Measurements from ENCODE around the gene KCNQ1. TPM values are rescaled to one million over a fixed set of nuclear protein-coding genes. Genes with fewer than 3 reads are reported as not detected.

The KCNQ1 gene
- total RNA-seq, 4 donors from 2014 or later: 0.81 to 2.2 (median 1.6) TPM

DNA sequence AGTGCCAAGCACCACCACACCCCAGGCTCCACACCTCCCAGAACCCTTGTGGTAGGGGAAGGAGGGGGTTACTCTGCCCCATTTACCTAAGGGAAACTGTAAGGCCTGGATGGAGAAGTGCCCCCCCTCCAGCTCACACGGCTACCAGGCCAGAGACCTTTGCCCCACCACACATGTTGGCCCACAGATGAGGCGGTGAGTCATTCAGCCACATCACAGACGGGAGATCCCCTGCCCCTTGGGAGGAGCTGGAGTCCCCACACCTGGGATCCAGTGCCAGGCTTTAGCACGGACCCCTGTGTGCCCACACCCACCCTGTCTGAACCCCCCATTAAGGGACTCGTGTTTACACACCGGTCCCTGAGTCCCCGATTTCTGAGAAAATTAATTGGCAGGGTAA is 415.8 kb downstream of the KCNQ1 start:
- TF ChIP-seq POLR2A (IDR thresholded peaks at IDR 0.05): no peak
- TF ChIP-seq, protein P1, sequence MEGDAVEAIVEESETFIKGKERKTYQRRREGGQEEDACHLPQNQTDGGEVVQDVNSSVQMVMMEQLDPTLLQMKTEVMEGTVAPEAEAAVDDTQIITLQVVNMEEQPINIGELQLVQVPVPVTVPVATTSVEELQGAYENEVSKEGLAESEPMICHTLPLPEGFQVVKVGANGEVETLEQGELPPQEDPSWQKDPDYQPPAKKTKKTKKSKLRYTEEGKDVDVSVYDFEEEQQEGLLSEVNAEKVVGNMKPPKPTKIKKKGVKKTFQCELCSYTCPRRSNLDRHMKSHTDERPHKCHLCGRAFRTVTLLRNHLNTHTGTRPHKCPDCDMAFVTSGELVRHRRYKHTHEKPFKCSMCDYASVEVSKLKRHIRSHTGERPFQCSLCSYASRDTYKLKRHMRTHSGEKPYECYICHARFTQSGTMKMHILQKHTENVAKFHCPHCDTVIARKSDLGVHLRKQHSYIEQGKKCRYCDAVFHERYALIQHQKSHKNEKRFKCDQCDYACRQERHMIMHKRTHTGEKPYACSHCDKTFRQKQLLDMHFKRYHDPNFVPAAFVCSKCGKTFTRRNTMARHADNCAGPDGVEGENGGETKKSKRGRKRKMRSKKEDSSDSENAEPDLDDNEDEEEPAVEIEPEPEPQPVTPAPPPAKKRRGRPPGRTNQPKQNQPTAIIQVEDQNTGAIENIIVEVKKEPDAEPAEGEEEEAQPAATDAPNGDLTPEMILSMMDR (IDR thresholded peaks at IDR 0.05): no peak
- H3K4me3 ChIP-seq (ENCODE audit: low read depth, poor library complexity, severe bottlenecking): no peak overlapping the region
- DNase-seq (ENCODE audit: low spot score in 2 of 2): no peak
- WGBS, 2 donors: 54 to 62% methylated on average over 7 of the region's 7 CpGs
- intact Hi-C loops (cut with DNase I; ENCODE audit: low total_unique reads): no loop called here

DNA sequence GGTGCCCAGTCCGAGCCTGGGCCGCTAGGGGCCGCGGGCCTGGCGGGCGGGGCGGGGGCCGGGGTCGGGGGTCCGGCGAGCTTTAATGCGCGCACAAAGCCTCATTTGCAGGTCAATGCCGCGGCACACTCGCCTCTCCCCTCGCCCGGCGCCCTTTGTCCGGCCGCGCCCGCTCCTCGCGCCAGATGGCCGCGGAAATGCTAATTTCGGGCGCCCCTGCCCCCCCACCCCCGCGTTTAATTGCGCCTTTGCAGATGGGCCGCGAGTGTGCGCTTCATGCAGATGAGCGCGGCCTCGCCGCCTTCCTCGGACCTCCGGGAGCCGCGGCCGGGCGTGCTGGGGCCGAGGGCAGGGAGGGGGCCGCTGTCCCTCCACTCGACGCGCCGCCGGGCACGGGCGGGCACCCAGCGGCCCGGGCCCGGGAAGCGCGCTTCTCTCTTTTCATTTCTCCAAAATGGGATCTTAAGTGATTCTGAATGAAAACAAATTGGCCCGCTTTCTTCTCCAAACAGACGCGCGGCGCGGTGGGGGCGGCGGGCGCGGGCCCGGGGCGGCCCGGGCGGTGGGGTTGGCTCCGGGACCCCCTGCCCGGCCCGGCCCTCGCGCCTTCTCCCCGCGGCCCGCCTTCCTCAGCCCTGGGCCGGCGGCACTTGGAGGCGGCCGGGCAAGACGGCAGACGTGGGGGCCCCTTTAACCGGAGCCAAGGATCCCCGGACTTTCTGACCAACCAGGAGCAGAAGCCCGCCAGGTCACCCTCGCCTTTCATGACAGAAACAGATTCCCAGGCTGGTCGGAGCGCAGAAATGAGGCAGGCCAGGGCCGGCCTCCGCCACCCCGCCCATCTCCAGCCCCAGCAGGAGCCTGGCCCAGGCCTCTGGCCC is 417.8 kb downstream of the KCNQ1 start:
- 6% methylated on average over 58 to 81 of the region's 96 CpGs for WGBS, 2 donors

DNA sequence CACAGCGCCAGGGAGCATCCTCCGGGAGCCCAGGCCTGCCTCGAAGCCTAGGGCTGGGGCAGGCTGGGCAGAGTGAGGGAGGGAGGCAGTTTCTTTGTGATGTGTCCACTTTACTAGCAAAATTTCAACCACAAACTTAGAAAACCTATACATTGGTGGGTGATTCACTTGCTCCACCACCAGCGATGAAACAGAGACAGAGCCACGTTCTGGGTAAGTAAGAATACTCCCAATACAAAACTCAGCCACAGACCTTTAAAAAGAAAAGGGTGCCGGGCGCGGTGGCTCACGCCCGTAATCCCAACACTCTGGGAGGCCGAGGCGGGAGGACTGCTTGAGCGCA is 418.4 kb downstream of the KCNQ1 start:
- intact Hi-C loops (cut with DNase I; ENCODE audit: low total_unique reads): no loop called here
- WGBS, 2 donors: 73 to 81% methylated on average over 12 to 13 of the region's 13 CpGs
- no peak for TF ChIP-seq POLR2A (IDR thresholded peaks at IDR 0.05)
- TF ChIP-seq, protein P1 (IDR thresholded peaks at IDR 0.05): no peak
- no peak overlapping the region for H3K4me3 ChIP-seq (ENCODE audit: low read depth, poor library complexity, severe bottlenecking)
- no peak for DNase-seq (ENCODE audit: low spot score in 2 of 2)

More for the DNA sequence above, 417.8 kb downstream of the KCNQ1 start:
- intact Hi-C loops (cut with DNase I; ENCODE audit: low total_unique reads): no loop called here
- TF ChIP-seq, protein P1 (IDR thresholded peaks at IDR 0.05): no peak
- no peak for TF ChIP-seq POLR2A (IDR thresholded peaks at IDR 0.05)
- no peak for DNase-seq (ENCODE audit: low spot score in 2 of 2)
- H3K4me3 ChIP-seq (ENCODE audit: low read depth, poor library complexity, severe bottlenecking): no peak overlapping the region

DNA sequence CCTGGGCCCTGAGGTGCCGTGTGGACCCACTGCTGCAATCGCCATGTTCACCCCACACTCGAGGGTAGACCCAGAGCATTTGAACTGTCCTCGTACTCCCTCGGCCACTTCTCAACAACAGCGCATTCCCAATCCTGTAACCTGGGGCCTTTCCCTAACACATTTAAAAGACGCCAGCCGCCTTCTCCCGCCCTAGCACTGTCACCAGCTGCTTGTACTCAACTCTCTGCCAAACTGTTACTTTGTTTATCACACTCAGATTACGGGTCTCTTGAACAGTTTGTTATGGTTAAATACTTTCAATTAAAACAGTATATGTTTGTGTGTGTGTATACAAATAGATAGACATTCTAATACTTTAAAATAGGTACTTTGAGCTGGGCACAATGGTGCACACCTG is 420.1 kb downstream of the KCNQ1 start:
- 89 to 92% methylated on average over 10 of the region's 10 CpGs for WGBS, 2 donors
- DNase-seq (ENCODE audit: low spot score in 2 of 2): no peak

DNA sequence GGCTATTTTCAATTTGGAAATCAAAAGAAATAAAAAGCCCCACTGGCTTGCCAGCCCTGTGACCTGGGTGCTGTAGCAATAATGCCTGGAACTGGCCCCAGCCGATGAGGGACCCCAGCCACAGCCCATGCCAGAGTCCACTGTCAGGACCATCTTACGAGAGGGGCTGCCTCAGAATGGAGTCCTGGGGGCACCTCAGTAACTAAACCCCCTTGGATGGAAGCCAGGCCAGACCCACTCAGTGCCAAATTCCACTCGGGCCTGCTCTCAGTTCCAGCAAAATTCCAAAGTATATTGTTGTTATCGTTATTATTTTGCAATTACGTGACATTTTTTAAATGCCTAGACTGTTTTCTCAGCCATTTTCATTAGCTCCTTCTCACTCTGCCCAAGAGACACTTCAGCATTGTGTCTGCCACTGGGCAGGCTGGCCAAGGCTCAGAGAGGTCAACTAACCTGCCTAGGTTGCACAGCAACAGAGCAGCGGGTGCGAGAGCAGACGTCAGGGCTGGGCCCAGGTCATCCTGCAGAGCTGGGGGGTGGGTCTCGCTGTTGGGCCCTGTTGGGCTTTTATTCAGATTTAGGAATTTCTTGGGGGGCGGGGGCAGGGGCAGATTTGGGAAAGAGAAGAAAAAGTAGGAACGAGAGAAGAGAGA is 421.2 kb downstream of the KCNQ1 start:
- no peak for DNase-seq (ENCODE audit: low spot score in 2 of 2)
- TF ChIP-seq, protein P1 (IDR thresholded peaks at IDR 0.05): no peak
- no peak for TF ChIP-seq POLR2A (IDR thresholded peaks at IDR 0.05)
- intact Hi-C loops (cut with DNase I; ENCODE audit: low total_unique reads): no loop called here
- WGBS, 2 donors: 85% methylated on average over 11 of the region's 11 CpGs
- no peak overlapping the region for H3K4me3 ChIP-seq (ENCODE audit: low read depth, poor library complexity, severe bottlenecking)

More for the DNA sequence above, 420.1 kb downstream of the KCNQ1 start:
- TF ChIP-seq, protein P1 (IDR thresholded peaks at IDR 0.05): no peak
- TF ChIP-seq POLR2A (IDR thresholded peaks at IDR 0.05): no peak
- H3K4me3 ChIP-seq (ENCODE audit: low read depth, poor library complexity, severe bottlenecking): no peak overlapping the region
- intact Hi-C loops (cut with DNase I; ENCODE audit: low total_unique reads): no loop called here

Measured in lower leg skin (tissue), 4 donors.